Measurements from ENCODE around the gene KIAA1958.

DNA sequence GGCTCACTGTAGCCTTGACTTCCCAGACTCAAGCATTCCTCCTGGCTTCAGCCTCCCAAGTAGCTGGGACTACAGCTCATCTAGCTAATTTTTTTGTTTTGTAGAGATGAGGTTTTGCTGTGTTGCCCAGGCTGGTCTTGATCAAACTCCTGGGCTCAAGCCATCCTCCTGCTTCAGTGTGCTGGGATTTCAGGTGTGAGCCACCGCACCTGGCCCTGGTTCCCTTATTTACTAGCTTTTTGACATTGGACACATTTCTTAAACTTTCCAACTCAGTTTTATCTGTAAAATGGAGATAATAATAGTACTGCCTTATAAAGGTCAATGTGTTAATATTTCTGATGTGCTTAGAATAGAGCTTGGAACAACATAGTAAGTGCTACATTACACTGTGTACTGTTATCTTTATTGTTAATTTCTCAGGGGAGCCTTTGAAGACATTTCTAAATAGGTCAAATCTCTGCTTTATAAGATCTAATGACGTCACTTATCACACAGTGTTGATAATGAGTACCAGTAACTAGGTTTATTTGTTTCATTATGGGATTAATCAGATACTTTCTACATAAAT is 66.7 kb downstream of the KIAA1958 start:
- TF ChIP-seq SREBF2 (IDR thresholded peaks at IDR 0.05; ENCODE audit: low read length) (no peak), POLR2AphosphoS5 (IDR thresholded peaks at IDR 0.05; ENCODE audit: low read length) (no peak), ZZZ3 (IDR thresholded peaks at IDR 0.05; ENCODE audit: control insufficient read depth, insufficient read length, low read depth) (no peak), POLR2A (IDR thresholded peaks at IDR 0.05; ENCODE audit: low read depth, low read length) (no peak), RELA (IDR thresholded peaks at IDR 0.05; ENCODE audit: borderline replicate concordance, partially characterized antibody) (no peak), EP300 (IDR thresholded peaks at IDR 0.05; ENCODE audit: borderline replicate concordance in 1 of 2, control insufficient read depth in 1 of 2, low read depth in 2 of 2, low read length in 2 of 2) (no peak), KAT2A (conservative IDR thresholded peaks at IDR 0.05; ENCODE audit: control insufficient read depth, low read depth, low read length) (no peak), RCOR1 (conservative IDR thresholded peaks at IDR 0.05; ENCODE audit: low read depth, low read length) (no peak), BRCA1 (IDR thresholded peaks at IDR 0.05; ENCODE audit: low read depth, low read length) (no peak), RFX5 (IDR thresholded peaks at IDR 0.05; ENCODE audit: low read depth, low read length) (no peak), EGR1 (IDR thresholded peaks at IDR 0.05; ENCODE audit: borderline replicate concordance in 1 of 2, low read depth in 2 of 2, low read length in 2 of 2) (no peak)
- TF ChIP-seq, protein P1, sequence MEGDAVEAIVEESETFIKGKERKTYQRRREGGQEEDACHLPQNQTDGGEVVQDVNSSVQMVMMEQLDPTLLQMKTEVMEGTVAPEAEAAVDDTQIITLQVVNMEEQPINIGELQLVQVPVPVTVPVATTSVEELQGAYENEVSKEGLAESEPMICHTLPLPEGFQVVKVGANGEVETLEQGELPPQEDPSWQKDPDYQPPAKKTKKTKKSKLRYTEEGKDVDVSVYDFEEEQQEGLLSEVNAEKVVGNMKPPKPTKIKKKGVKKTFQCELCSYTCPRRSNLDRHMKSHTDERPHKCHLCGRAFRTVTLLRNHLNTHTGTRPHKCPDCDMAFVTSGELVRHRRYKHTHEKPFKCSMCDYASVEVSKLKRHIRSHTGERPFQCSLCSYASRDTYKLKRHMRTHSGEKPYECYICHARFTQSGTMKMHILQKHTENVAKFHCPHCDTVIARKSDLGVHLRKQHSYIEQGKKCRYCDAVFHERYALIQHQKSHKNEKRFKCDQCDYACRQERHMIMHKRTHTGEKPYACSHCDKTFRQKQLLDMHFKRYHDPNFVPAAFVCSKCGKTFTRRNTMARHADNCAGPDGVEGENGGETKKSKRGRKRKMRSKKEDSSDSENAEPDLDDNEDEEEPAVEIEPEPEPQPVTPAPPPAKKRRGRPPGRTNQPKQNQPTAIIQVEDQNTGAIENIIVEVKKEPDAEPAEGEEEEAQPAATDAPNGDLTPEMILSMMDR (IDR thresholded peaks at IDR 0.05 in 2 of 3, conservative IDR thresholded peaks at IDR 0.05 in 1 of 3; ENCODE audit: control insufficient read depth in 2 of 3, extremely low read depth in 1 of 3, insufficient read depth in 1 of 3, low read depth in 3 of 3, low read length in 3 of 3): no peak

Data from GM12878 (cell line).